Hepatocyte (in vitro differentiated cells): Measurements from ENCODE around the gene LY6G6F.

Experiments used
- CTCF ChIP-seq: fragments of 200-600 bp; sonication (generic); IDR thresholded peaks from 2 replicates; pipeline ENCODE4 v1.5.1; 2016; ENCODE audit warnings: antibody characterized with exemption, mild to moderate bottlenecking; ENCODE audit not compliant: poor library complexity
- EZH2 ChIP-seq: fragments of 200-600 bp; sonication (generic); IDR thresholded peaks from 2 replicates; pipeline ENCODE4 v1.6.1; 2016; ENCODE audit warnings: antibody characterized with exemption, mild to moderate bottlenecking, borderline replicate concordance
- EZH2phosphoT487 ChIP-seq: fragments of 200-600 bp; sonication (generic); IDR thresholded peaks from one replicate; pipeline ENCODE4 v1.6.1; 2018; ENCODE audit warnings: antibody characterized with exemption, mild to moderate bottlenecking, low read depth, moderate library complexity; ENCODE audit not compliant: unreplicated experiment, severe bottlenecking

- TF ChIP-seq CTCF: no peak
- TF ChIP-seq EZH2: no peak
- TF ChIP-seq EZH2phosphoT487: no peak
Observed at GRCh38 chr6:31723245-31723979, 16.7 kb downstream of the LY6G6F start, which contains the start of gene MPIG6B.
